K562 (cell line): ENCODE data around the gene WRAP53. TPM values are rescaled to one million over a fixed set of nuclear protein-coding genes. Genes with fewer than 3 reads are reported as not detected.

Source experiments
- ATAC-seq: fragments of 200-7000 bp; cut with Tn5 transposase; 3 replicates; pipeline ENCODE4 v1.9.1; 2020; ENCODE audit warnings: moderate library complexity
- BruUV-seq: library from RNA; stranded (reverse); fragments of 400-500 nt; replicated peaks from 2 replicates; lab custom pipeline; 2021; lab: Mats Ljungman, UMichigan
- CTCF ChIA-PET: fragments of 300-600 bp; formaldehyde crosslinking; extraction: SDS; loops from one replicate; lab custom pipeline; 2021; ENCODE audit warnings: low intra/inter-chr PET ratio; lab: Yijun Ruan, JAX
- POLR2A ChIA-PET: fragments of 300-600, 350-650 bp; sonication (Branson Sonifier 250); formaldehyde crosslinking; extraction: SDS; loops from one replicate; lab custom pipeline; 2021; ENCODE audit warnings: antibody characterized with exemption, inconsistent platforms; lab: Yijun Ruan, JAX
- DNase-seq, 4 experiments: peaks; one replicate each; pipeline versions ENCODE4 v3.0.0 to v3.0.0-alpha.2; 2011 to 2018; ENCODE audit warnings: low spot score in 3 of 4, mixed read lengths in 3 of 4; ENCODE audit errors: extremely low read depth in 1 of 4
- FAIRE-seq: peaks from 2 replicates; lab custom pipeline; 2011; peaks lifted over from hg19 to GRCh38; lab: Jason Lieb, UNC
- H2AFZ ChIP-seq: 2 replicates; pipeline ENCODE4 v1.6.0; 2011; ENCODE audit warnings: low read depth, low read length, control low read depth, inconsistent platforms
- H3K27ac ChIP-seq: fragments of 200-600 bp; 3 replicates; pipeline ENCODE4 v1.8.0; 2011; ENCODE audit warnings: low read depth, mild to moderate bottlenecking, control low read depth, inconsistent platforms, low read length, moderate library complexity, mixed read lengths; ENCODE audit errors: extremely low read depth
- H3K27me3 ChIP-seq, 2 experiments: fragments of 300-600 bp in 1 of 2; 2 replicates in 1 of 2; 3 replicates in 1 of 2; pipeline versions ENCODE4 v1.6.0 to v1.8.0; 2011; ENCODE audit warnings: inconsistent platforms in 2 of 2, low read length in 2 of 2, mild to moderate bottlenecking in 1 of 2, mixed read lengths in 1 of 2, moderate library complexity in 1 of 2; ENCODE audit not compliant: control insufficient read depth in 2 of 2, insufficient read depth in 2 of 2
- H3K36me3 ChIP-seq: fragments of 300-600 bp; 3 replicates; pipeline ENCODE4 v1.8.0; 2011; ENCODE audit warnings: mild to moderate bottlenecking, low read length, inconsistent platforms; ENCODE audit not compliant: control insufficient read depth, insufficient read depth
- H3K4me1 ChIP-seq, 2 experiments: fragments of 200-600 bp in 1 of 2; replicated peaks in 1 of 2; 2 replicates in 1 of 2; 3 replicates in 1 of 2; pipeline versions ENCODE4 v1.5.1 to v1.8.0; 2011; ENCODE audit warnings: inconsistent platforms in 2 of 2, low read length in 2 of 2, mild to moderate bottlenecking in 1 of 2, mixed read lengths in 1 of 2, moderate library complexity in 1 of 2; ENCODE audit not compliant: control insufficient read depth in 2 of 2, insufficient read depth in 2 of 2
- H3K4me2 ChIP-seq: 2 replicates; pipeline ENCODE4 v1.6.1; 2011; ENCODE audit warnings: low read length, control low read depth, inconsistent platforms, mixed read lengths; ENCODE audit not compliant: insufficient read depth
- H3K4me3 ChIP-seq: fragments of 200-600 bp; sonication (generic), shearing (Covaris generic); 2 replicates; pipeline ENCODE4 v1.5.1; 2016; ENCODE audit warnings: control low read depth, inconsistent platforms
- H3K79me2 ChIP-seq: fragments of 200-600 bp; 3 replicates; pipeline ENCODE4 v1.8.0; 2011; ENCODE audit warnings: low read length, inconsistent platforms; ENCODE audit not compliant: control insufficient read depth, insufficient read depth
- H3K9ac ChIP-seq, 2 experiments: 2 replicates each; pipeline versions ENCODE4 v1.6.0 to v1.6.1; 2011; ENCODE audit warnings: low read depth in 2 of 2, low read length in 2 of 2, control low read depth in 1 of 2, inconsistent platforms in 1 of 2, mild to moderate bottlenecking in 1 of 2, mixed read lengths in 1 of 2; ENCODE audit not compliant: insufficient read depth in 1 of 2
- H3K9me1 ChIP-seq: one replicate; pipeline ENCODE4 v1.6.0; 2011; ENCODE audit warnings: inconsistent platforms, mild to moderate bottlenecking, low read length, moderate library complexity; ENCODE audit not compliant: control insufficient read depth, insufficient read depth
- H3K9me3 ChIP-seq: replicated peaks from 2 replicates; pipeline ENCODE4 v1.5.1; 2011; ENCODE audit warnings: low read depth, low read length, inconsistent platforms; ENCODE audit not compliant: control insufficient read depth, insufficient read depth
- H4K20me1 ChIP-seq: replicated peaks from 2 replicates; pipeline ENCODE4 v1.6.1; 2011; ENCODE audit warnings: low read length, inconsistent platforms, mixed read lengths; ENCODE audit not compliant: control insufficient read depth, insufficient read depth
- GTF2A2 ChIP-seq: IDR thresholded peaks from 2 replicates; pipeline ENCODE4 v1.6.1; 2016; ENCODE audit warnings: mild to moderate bottlenecking, missing genetic modification characterization, missing compliant biosample characterization
- NCOR1 ChIP-seq: fragments of 450-650 bp; IDR thresholded peaks from 2 replicates; pipeline ENCODE4 v1.6.1; 2016; ENCODE audit warnings: mild to moderate bottlenecking, moderate library complexity
- POLR2AphosphoS2 ChIP-seq: IDR thresholded peaks from 2 replicates; pipeline ENCODE4 v1.6.1; 2012; ENCODE audit warnings: low read length, improper control_type of control experiment
- TCFL5 ChIP-seq: fragments of 250-450 bp; sonication (Bioruptor Pico); conservative IDR thresholded peaks from 2 replicates; pipeline ENCODE4 v1.6.1; 2021; ENCODE audit warnings: mild to moderate bottlenecking, moderate library complexity, matching md5 sums
- VEZF1 ChIP-seq: fragments of 200-800 bp; sonication (Bioruptor generic); IDR thresholded peaks from 2 replicates; pipeline ENCODE4 v1.6.1; 2017; ENCODE audit warnings: missing genetic modification characterization, missing compliant biosample characterization
- ZKSCAN3 ChIP-seq: fragments of 250-450 bp; sonication (Bioruptor Pico); IDR thresholded peaks from 2 replicates; pipeline ENCODE4 v1.4.0; 2020
- ZNF707 ChIP-seq: fragments of 250-450 bp; sonication (Bioruptor Pico); conservative IDR thresholded peaks from 2 replicates; pipeline ENCODE4 v1.8.0; 2022; ENCODE audit warnings: inconsistent platforms, mild to moderate bottlenecking, moderate library complexity
- WGBS: fragments of 100-300 bp; shearing (Covaris generic); methylation state at CpG from one replicate; pipeline ENCODE4 v1.1.6; 2016; ENCODE audit warnings: low coverage, mixed read lengths; ENCODE audit not compliant: insufficient coverage; ENCODE audit errors: missing lambda C conversion rate; 5-methylcytosine and 5-hydroxymethylcytosine counted together
- in situ Hi-C: fragments of 300-500 bp; cut with MboI; formaldehyde crosslinking; loops from 4 replicates; pipeline ENCODE4 v1.15.0; 2018; ENCODE audit warnings: inconsistent platforms, mixed read lengths
- intact Hi-C: fragments of 100-400 bp; cut with micrococcal nuclease; formaldehyde crosslinking; loops from 2 replicates; pipeline ENCODE4 v1.14.2; 2022
- polyA plus RNA-seq, 8 experiments: library from polyadenylated mRNA; depleted of rRNA in 4 of 8; stranded (reverse) in 5 of 8; unstranded in 3 of 8; fragments of >200 nt; fragmentation: Nextera tagmentation in 2 of 8; fragmentation: Illumina TruSeq in 1 of 8; extraction: Ambion mirVana in 2 of 8; extraction: Trizol in 1 of 8; gene quantifications; 2 replicates each; pipeline versions ENCODE4 v1.2.1 to v1.2.3, GENCODE V29; 2011 to 2014; ENCODE audit warnings: inconsistent platforms in 1 of 8, missing spikeins in 1 of 8
- total RNA-seq, 7 experiments: library from RNA; depleted of rRNA in 6 of 7; stranded (reverse); fragments of >200 nt in 6 of 7; fragmentation: Illumina TruSeq in 2 of 7; extraction: Trizol in 2 of 7; gene quantifications; 2 replicates each; pipeline versions ENCODE4 v1.2.1 to v1.2.3, GENCODE V29; 2011 to 2021; ENCODE audit warnings: low replicate concordance in 1 of 7
- TF ChIP-seq, protein P1 (sequence below): fragments of 450-650 bp; formaldehyde crosslinking; IDR thresholded peaks from 2 replicates; pipeline ENCODE4 v1.4.0; 2020; ENCODE audit warnings: mild to moderate bottlenecking, moderate library complexity
- TF ChIP-seq, protein P2 (sequence below): fragments of 250-450 bp; sonication (Bioruptor Pico); IDR thresholded peaks from 2 replicates; pipeline ENCODE4 v1.9.0; 2021; ENCODE audit warnings: mild to moderate bottlenecking, inconsistent platforms

Gene WRAP53
- total and polyA plus RNA-seq, 9 of the 15 experiments (the other 6 are each of a cell fraction or from before 2014, with no cell fraction given), result 0.72 to 18.2 (median 13.4) TPM

- Histone ChIP-seq H3K9ac (no peak overlapping the region), H2AFZ (no peak overlapping the region), H4K20me1 (0 out of 2 replicates have a peak, but pooled peaks cover 3% of the 10 kb centered on the region), H3K27me3 (peaks cover 18 to 54% of the 10 kb centered on the region in 2 experiments; a peak in 4 of 5 replicates), H3K36me3 (no peaks in the 10 kb centered on the region), H3K4me2 (no peak overlapping the region), H3K9me1 (no peaks in the 10 kb centered on the region), H3K9me3 (no peaks in the 10 kb centered on the region), H3K27ac (no peak overlapping the region), H3K4me1 (peaks cover 0 to 4% of the 10 kb centered on the region in 2 experiments; a peak in 3 of 5 replicates), H3K4me3 (no peak overlapping the region), H3K79me2 (no peaks in the 10 kb centered on the region)
- ATAC-seq, result no peak
- no peak for FAIRE-seq
- TF ChIP-seq GTF2A2 (tag) (no peak), VEZF1 (0 out of 2 replicates have a peak, but pooled peaks have one; percentile 10), ZKSCAN3 (no peak), POLR2AphosphoS2 (no peak), TCFL5 (CRISPR knock-in tag) (no peak), ZNF707 (no peak), NCOR1 (no peak)
- TF ChIP-seq, protein P1, sequence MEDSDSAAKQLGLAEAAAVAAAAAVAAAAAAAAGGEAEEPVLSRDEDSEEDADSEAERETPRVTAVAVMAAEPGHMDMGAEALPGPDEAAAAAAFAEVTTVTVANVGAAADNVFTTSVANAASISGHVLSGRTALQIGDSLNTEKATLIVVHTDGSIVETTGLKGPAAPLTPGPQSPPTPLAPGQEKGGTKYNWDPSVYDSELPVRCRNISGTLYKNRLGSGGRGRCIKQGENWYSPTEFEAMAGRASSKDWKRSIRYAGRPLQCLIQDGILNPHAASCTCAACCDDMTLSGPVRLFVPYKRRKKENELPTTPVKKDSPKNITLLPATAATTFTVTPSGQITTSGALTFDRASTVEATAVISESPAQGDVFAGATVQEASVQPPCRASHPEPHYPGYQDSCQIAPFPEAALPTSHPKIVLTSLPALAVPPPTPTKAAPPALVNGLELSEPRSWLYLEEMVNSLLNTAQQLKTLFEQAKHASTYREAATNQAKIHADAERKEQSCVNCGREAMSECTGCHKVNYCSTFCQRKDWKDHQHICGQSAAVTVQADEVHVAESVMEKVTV (CRISPR knock-in tag), result no peak
- TF ChIP-seq, protein P2, sequence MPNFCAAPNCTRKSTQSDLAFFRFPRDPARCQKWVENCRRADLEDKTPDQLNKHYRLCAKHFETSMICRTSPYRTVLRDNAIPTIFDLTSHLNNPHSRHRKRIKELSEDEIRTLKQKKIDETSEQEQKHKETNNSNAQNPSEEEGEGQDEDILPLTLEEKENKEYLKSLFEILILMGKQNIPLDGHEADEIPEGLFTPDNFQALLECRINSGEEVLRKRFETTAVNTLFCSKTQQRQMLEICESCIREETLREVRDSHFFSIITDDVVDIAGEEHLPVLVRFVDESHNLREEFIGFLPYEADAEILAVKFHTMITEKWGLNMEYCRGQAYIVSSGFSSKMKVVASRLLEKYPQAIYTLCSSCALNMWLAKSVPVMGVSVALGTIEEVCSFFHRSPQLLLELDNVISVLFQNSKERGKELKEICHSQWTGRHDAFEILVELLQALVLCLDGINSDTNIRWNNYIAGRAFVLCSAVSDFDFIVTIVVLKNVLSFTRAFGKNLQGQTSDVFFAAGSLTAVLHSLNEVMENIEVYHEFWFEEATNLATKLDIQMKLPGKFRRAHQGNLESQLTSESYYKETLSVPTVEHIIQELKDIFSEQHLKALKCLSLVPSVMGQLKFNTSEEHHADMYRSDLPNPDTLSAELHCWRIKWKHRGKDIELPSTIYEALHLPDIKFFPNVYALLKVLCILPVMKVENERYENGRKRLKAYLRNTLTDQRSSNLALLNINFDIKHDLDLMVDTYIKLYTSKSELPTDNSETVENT (CRISPR knock-in tag), result no peak
- BruUV-seq, result no TSS peak
- CTCF ChIA-PET, result no interaction called here
- in situ Hi-C loops, result loop anchor here (10.0 kb wide), 1 partner anchor 245 kb away; no protein-coding TSS in a partner anchor
- POLR2A ChIA-PET, result no interaction called here
- WGBS, result 3% methylated on average over 13 of the region's 14 CpGs
- intact Hi-C loops, result loop anchor here (5.0 to 10.0 kb wide), 2 partner anchors 115 to 158 kb away; partner anchors contain the start of genes CYB5D1, NAA38 and TMEM88
- no peak for DNase-seq
These were observed 51.5 kb downstream of the WRAP53 start for GRCh38 chr17:7739746-7740145.
